Ovary (tissue), 9 donors: ENCODE results near the gene UGT1A7. TPM values are rescaled to one million over a fixed set of nuclear protein-coding genes. Genes with fewer than 3 reads are reported as not detected.
"Not testable (repeated sequence)": the region's sequence is repeated elsewhere in the genome, so short reads cannot be mapped to it uniquely, and the experiment has no call there.

Experiments used
- DNase-seq, 5 donors: peaks; one replicate each; pipeline ENCODE4 v3.0.0-alpha.2; 2019 to 2020
- H3K27ac ChIP-seq, 2 donors: fragments of 200-600 bp; one replicate each; pipeline versions ENCODE4 v1.5.1 to v1.8.0; 2019 to 2022
- H3K27me3 ChIP-seq: fragments of 200-600 bp; one replicate; pipeline ENCODE4 v1.8.0; 2022
- H3K36me3 ChIP-seq: fragments of 200-600 bp; sonication (generic); one replicate; pipeline ENCODE4 v1.5.1; 2019
- H3K4me1 ChIP-seq: one replicate; pipeline ENCODE4 v1.8.1; 2013; ENCODE audit warnings: mild to moderate bottlenecking, moderate library complexity; ENCODE audit not compliant: insufficient read depth
- H3K4me3 ChIP-seq: fragments of 200-600 bp; sonication (generic); one replicate; pipeline ENCODE4 v1.5.1; 2017
- H3K9me3 ChIP-seq, 2 donors: fragments of 200-600 bp in 1 of 2; sonication (generic) in 1 of 2; one replicate each; pipeline versions ENCODE4 v1.5.1 to v1.8.1; 2013 to 2019; ENCODE audit warnings: mild to moderate bottlenecking in 1 of 2, moderate library complexity in 1 of 2
- EP300 ChIP-seq: sonication (generic); formaldehyde crosslinking; IDR thresholded peaks from one replicate; pipeline ENCODE4 v1.6.1; 2017; ENCODE audit warnings: antibody characterized with exemption
- POLR2A ChIP-seq: fragments of 450-650 bp; IDR thresholded peaks from one replicate; pipeline ENCODE4 v1.6.1; 2017; ENCODE audit warnings: antibody characterized with exemption, mild to moderate bottlenecking, moderate library complexity
- WGBS, 3 donors: extraction: QIAGEN DNeasy Blood & Tissue Kit in 1 of 3; methylation state at CpG; one replicate each; pipeline versions ENCODE4 v1.1.5 to v1.1.7; 2013 to 2017; 5-methylcytosine and 5-hydroxymethylcytosine counted together
- intact Hi-C, 4 donors: fragments of 100-400 bp; cut with DNase I; formaldehyde crosslinking; loops; one replicate each; pipeline versions ENCODE4 v1.11.0 to v1.15.1; 2022 to 2023
- polyA plus RNA-seq, 2 donors: library from polyadenylated mRNA; stranded (reverse); fragments of 200-250 nt in 1 of 2; fragments of 350-450 nt in 1 of 2; fragmentation: Illumina TruSeq in 1 of 2; extraction: RNeasy Lipid Tissue Mini Kit (QIAGEN cat#74804) in 1 of 2; gene quantifications; one replicate each; pipeline ENCODE4 v1.2.3, GENCODE V29; 2013 to 2014
- total RNA-seq, 7 donors: library from RNA; depleted of rRNA in 2 of 7; stranded (reverse); fragments of >200 nt in 2 of 7; fragmentation: NEBNext Ultra II Directional in 3 of 7; extraction: Animal tissue kit (Norgen Biotek cat#: 25700) in 3 of 7; gene quantifications; one replicate each; pipeline versions ENCODE4 v1.1.0 to v1.2.4, GENCODE V29; 2016 to 2023
- TF ChIP-seq, protein P1 (sequence below), 3 donors: fragments of 450-650 bp in 2 of 3; fragments of 200-600 bp in 1 of 3; IDR thresholded peaks; one replicate each; pipeline versions ENCODE4 v1.5.1 to v1.8.0; 2016 to 2022; ENCODE audit warnings: antibody characterized with exemption in 3 of 3, mild to moderate bottlenecking in 1 of 3
- donor health status: DM: no; HTN: no; CAD: no; lungs with moderate emphysema.
- donor health status: DM: no; HTN: no; CAD: no.
- donor health status: Bipolar disorder and iron deficiency.
- donor health status: DM: yes; HTN: yes; CAD: no.
- donor health status: DM: no; HTN: no; CAD: no.
- donor health status: DM: yes; HTN: yes; CAD: no.

Gene UGT1A7
- total and polyA plus RNA-seq, 9 donors, result not detected

DNA sequence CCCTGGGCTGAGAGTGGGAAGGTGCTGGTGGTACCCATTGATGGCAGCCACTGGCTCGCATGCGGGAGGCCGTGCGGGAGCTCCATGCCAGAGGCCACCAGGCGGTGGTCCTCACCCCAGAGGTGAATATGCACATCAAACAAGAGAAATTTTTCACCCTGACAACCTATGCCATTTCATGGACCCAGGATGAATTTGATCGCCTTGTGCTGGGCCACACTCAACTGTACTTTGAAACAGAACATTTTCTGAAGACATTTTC, 65.5 kb downstream of the UGT1A7 start:
- WGBS, 3 donors, result 89 to 98% (median 92%) methylated on average over 6 of the region's 6 CpGs
- Histone ChIP-seq H3K4me3 (no peak overlapping the region), H3K27ac (no peak overlapping the region), H3K4me1 (no peaks in the 10 kb centered on the region), H3K27me3 (no peaks in the 10 kb centered on the region), H3K36me3 (no peaks in the 10 kb centered on the region), H3K9me3 (peaks cover 0 to 4% of the 10 kb centered on the region in 2 donors)
- intact Hi-C loops, result no loop called here
- TF ChIP-seq POLR2A (no peak), EP300 (no peak)
- TF ChIP-seq, protein P1, sequence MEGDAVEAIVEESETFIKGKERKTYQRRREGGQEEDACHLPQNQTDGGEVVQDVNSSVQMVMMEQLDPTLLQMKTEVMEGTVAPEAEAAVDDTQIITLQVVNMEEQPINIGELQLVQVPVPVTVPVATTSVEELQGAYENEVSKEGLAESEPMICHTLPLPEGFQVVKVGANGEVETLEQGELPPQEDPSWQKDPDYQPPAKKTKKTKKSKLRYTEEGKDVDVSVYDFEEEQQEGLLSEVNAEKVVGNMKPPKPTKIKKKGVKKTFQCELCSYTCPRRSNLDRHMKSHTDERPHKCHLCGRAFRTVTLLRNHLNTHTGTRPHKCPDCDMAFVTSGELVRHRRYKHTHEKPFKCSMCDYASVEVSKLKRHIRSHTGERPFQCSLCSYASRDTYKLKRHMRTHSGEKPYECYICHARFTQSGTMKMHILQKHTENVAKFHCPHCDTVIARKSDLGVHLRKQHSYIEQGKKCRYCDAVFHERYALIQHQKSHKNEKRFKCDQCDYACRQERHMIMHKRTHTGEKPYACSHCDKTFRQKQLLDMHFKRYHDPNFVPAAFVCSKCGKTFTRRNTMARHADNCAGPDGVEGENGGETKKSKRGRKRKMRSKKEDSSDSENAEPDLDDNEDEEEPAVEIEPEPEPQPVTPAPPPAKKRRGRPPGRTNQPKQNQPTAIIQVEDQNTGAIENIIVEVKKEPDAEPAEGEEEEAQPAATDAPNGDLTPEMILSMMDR (IDR thresholded peaks at IDR 0.05), result no peak
- DNase-seq, result no peak

DNA sequence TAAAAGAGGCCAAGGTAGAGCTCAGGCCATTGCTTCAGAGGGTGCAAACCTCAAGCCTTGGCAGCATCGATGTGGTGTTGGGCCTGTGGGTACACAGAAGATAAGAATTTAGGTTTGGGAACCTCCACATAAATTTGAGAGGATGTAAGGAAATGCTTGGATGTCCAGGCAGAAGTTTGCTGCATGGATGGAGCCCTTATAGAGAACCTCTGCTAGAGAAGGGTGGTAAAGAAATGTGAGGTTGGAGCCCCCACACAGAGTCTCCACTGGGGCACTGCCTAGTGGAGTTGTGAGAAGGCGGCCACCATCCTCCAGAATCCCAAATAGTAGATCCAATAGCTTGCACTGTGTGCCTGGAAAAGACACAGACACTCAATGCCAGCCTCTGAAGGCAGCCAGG, 69.0 kb downstream of the UGT1A7 start:
- H3K4me1 ChIP-seq, DNase-seq, H3K27me3 ChIP-seq, intact Hi-C loops, H3K9me3 ChIP-seq, H3K27ac ChIP-seq, H3K36me3 ChIP-seq, H3K4me3 ChIP-seq: not testable (repeated sequence)
- WGBS, 3 donors, result 64 to 78% (median 67%) methylated on average over 2 of the region's 2 CpGs

DNA sequence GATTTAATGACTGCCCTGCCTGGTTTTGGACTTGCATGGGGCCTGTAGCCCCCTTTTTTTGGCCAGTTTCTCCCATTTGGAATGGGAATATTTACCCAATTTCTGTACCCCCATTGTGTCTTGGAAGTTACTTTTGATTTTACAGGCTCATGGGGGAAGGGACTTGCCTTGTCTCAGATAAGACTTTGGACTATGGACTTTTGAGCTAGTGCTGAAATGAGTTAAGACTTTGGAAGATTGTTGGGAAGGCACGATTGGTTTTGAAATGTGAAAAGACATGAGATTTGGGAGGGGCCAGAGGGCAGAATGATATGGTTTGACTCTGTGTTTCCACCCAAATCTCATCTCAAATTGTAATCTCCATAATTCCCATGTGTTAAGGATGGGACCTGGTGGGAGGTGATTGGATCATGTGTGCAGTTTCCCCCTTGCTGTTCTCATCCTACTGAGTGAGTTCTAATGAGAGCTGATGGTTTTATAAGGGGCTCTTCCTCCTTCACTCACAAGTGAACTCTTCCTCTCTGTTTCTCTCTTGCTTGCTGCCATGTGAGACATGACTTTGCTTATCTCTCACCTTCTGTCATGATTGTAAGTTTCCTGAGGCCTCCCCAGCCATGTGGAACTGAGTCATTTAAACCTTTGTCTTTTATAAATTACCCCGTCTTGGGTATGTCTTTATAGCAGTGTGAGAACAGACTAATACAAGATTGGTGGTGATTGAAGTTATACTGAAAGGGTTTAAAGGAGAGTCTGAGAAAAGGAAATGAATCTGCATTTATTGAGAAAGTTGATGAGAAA, 69.7 kb downstream of the UGT1A7 start:
- H3K4me3 ChIP-seq, H3K27ac ChIP-seq, H3K9me3 ChIP-seq, intact Hi-C loops, H3K4me1 ChIP-seq, H3K36me3 ChIP-seq, H3K27me3 ChIP-seq, DNase-seq: not testable (repeated sequence)
- WGBS, 3 donors, result 62 to 71% (median 65%) methylated on average over 2 of the region's 2 CpGs

DNA sequence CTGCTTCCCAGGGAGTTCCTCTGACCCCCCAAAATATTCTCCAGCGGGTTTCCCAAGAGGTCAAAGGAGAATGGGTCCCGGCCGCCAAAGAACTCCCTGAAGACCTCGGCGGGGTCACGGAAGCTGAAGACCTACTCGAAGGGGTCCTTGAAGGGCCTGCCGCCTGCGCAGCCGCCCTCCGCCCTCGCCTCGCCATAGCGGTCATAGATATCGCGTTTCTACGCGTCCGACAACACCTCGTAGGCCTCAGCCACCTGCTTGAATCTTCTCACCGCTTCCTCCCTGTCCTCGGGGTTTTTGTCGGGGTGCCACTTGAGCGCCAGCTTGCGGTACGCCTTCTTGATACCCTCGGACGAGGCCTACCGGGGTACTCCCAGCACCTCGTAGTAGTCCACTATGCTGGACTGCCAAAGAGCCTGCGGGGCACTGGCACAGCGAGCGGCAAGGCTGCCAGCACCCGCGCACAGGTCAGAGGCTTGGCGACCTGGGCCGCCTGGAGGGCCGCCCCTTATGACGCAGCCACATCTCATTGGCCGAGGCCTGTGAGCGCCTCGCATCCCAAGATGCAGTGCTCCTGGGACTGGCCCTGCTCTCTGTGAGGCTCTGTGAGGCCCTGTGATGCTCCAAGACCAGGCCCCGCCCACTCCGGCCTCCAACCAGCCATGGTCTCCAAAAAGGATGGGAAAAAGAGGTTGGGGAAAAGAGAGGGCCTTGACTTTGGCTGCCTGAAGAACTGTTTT, 73.3 kb downstream of the UGT1A7 start:
- Histone ChIP-seq H3K36me3 (no peaks in the 10 kb centered on the region), H3K4me3 (no peak overlapping the region), H3K4me1 (no peaks in the 10 kb centered on the region), H3K27me3 (no peaks in the 10 kb centered on the region), H3K27ac (no peak overlapping the region), H3K9me3 (peaks cover 0 to 4% of the 10 kb centered on the region in 2 donors)
- intact Hi-C loops, result no loop called here
- 89 to 95% (median 94%) methylated on average over 42 to 44 of the region's 44 CpGs for WGBS, 3 donors
- TF ChIP-seq EP300 (no peak), POLR2A (no peak)
- TF ChIP-seq, protein P1 (IDR thresholded peaks at IDR 0.05), result no peak
- DNase-seq, result no peak

DNA sequence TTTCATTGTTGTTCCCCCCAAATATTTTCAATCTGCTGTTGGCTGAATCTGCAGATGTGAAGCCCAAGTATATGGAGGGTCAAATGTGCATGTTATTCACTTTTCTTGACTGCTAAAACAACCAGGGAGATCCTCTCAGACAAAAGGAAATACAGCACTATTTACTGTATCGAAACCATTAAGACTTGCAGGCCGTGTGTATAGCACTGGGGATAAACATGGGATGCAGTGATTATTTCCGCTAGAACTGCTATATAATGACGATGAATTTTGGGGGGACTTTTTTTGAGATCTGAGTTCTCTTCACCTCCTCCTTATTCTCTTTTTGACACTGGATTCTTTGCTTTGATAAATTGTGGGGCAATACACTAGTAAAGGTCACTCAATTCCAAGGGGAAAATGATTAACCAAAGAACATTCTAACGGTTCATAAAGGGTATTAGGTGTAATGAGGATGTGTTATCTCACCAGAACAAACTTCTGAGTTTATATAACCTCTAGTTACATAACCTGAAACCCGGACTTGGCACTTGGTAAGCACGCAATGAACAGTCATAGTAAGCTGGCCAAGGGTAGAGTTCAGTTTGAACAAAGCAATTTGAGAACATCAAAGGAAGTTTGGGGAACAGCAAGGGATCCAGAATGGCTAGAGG, 74.9 kb downstream of the UGT1A7 start:
- DNase-seq, result no peak
- no peaks in the 10 kb centered on the region for H3K9me3 ChIP-seq
- intact Hi-C loops, result no loop called here
- H3K27ac ChIP-seq, result no peak overlapping the region
- no peaks in the 10 kb centered on the region for H3K27me3 ChIP-seq
- H3K36me3 ChIP-seq, result no peaks in the 10 kb centered on the region
- 71 to 80% (median 75%) methylated on average over 7 of the region's 7 CpGs for WGBS, 3 donors
- H3K4me1 ChIP-seq, result no peaks in the 10 kb centered on the region
- H3K4me3 ChIP-seq, result no peak overlapping the region
- TF ChIP-seq, protein P1 (IDR thresholded peaks at IDR 0.05), result no peak
- TF ChIP-seq EP300 (no peak), POLR2A (no peak)
